HEK293T (cell line): ENCODE data around the gene CDC34.

Experiments
- CTCF ChIA-PET: fragments of 350-600 bp; formaldehyde crosslinking; extraction: SDS; loops from one replicate; lab custom pipeline; 2021; ENCODE audit warnings: antibody characterized with exemption, inconsistent platforms; lab: Yijun Ruan, JAX
- POLR2A ChIA-PET: fragments of 350-600 bp; formaldehyde crosslinking; extraction: SDS; loops from one replicate; lab custom pipeline; 2020; ENCODE audit warnings: antibody characterized with exemption, inconsistent platforms; lab: Yijun Ruan, JAX
- DNase-seq: peaks from one replicate; pipeline ENCODE4 v3.0.0; 2012; ENCODE audit warnings: mixed read lengths; ENCODE audit errors: extremely low spot score
- ARNT ChIP-seq: fragments of 450-650 bp; IDR thresholded peaks from 2 replicates; pipeline ENCODE4 v1.6.1; 2017; ENCODE audit warnings: mild to moderate bottlenecking
- BHLHE40 ChIP-seq: fragments of 450-650 bp; IDR thresholded peaks from 2 replicates; pipeline ENCODE4 v1.6.1; 2016; ENCODE audit warnings: mild to moderate bottlenecking, moderate library complexity, borderline replicate concordance
- CTBP1 ChIP-seq: fragments of 450-650 bp; IDR thresholded peaks from 2 replicates; pipeline ENCODE4 v1.6.1; 2016; ENCODE audit warnings: borderline replicate concordance
- ELF4 ChIP-seq: fragments of 450-650 bp; IDR thresholded peaks from 2 replicates; pipeline ENCODE4 v1.6.1; 2017; ENCODE audit warnings: antibody characterized with exemption
- FOXA1 ChIP-seq: fragments of 450-650 bp; IDR thresholded peaks from 2 replicates; pipeline ENCODE4 v1.6.1; 2016; ENCODE audit warnings: mild to moderate bottlenecking
- FOXK2 ChIP-seq: fragments of 450-650 bp; IDR thresholded peaks from 2 replicates; pipeline ENCODE4 v1.6.1; 2016; ENCODE audit warnings: mild to moderate bottlenecking
- FOXM1 ChIP-seq: fragments of 450-650 bp; IDR thresholded peaks from 2 replicates; pipeline ENCODE4 v1.6.1; 2017; ENCODE audit warnings: mild to moderate bottlenecking, borderline replicate concordance
- HDGF ChIP-seq: fragments of 450-650 bp; IDR thresholded peaks from 2 replicates; pipeline ENCODE4 v1.6.1; 2017; ENCODE audit warnings: antibody characterized with exemption, borderline replicate concordance
- L3MBTL2 ChIP-seq: fragments of 450-650 bp; conservative IDR thresholded peaks from 2 replicates; pipeline ENCODE4 v1.6.1; 2016; ENCODE audit warnings: mild to moderate bottlenecking
- LEF1 ChIP-seq: fragments of 450-650 bp; IDR thresholded peaks from 2 replicates; pipeline ENCODE4 v1.6.1; 2017; ENCODE audit warnings: mild to moderate bottlenecking, borderline replicate concordance
- NFRKB ChIP-seq: fragments of 450-650 bp; IDR thresholded peaks from 2 replicates; pipeline ENCODE4 v1.6.1; 2016; ENCODE audit warnings: mild to moderate bottlenecking, moderate library complexity
- PKNOX1 ChIP-seq: fragments of 450-650 bp; IDR thresholded peaks from 2 replicates; pipeline ENCODE4 v1.6.1; 2016
- SP1 ChIP-seq: fragments of 450-650 bp; IDR thresholded peaks from 2 replicates; pipeline ENCODE4 v1.6.1; 2017
- SUZ12 ChIP-seq: fragments of 450-650 bp; IDR thresholded peaks from 2 replicates; pipeline ENCODE4 v1.6.1; 2016; ENCODE audit warnings: mild to moderate bottlenecking
- TARDBP ChIP-seq: fragments of 450-650 bp; IDR thresholded peaks from 2 replicates; pipeline ENCODE4 v1.6.1; 2016
- ZNF384 ChIP-seq: fragments of 450-650 bp; IDR thresholded peaks from 2 replicates; pipeline ENCODE4 v1.6.1; 2016

Gene CDC34

DNA sequence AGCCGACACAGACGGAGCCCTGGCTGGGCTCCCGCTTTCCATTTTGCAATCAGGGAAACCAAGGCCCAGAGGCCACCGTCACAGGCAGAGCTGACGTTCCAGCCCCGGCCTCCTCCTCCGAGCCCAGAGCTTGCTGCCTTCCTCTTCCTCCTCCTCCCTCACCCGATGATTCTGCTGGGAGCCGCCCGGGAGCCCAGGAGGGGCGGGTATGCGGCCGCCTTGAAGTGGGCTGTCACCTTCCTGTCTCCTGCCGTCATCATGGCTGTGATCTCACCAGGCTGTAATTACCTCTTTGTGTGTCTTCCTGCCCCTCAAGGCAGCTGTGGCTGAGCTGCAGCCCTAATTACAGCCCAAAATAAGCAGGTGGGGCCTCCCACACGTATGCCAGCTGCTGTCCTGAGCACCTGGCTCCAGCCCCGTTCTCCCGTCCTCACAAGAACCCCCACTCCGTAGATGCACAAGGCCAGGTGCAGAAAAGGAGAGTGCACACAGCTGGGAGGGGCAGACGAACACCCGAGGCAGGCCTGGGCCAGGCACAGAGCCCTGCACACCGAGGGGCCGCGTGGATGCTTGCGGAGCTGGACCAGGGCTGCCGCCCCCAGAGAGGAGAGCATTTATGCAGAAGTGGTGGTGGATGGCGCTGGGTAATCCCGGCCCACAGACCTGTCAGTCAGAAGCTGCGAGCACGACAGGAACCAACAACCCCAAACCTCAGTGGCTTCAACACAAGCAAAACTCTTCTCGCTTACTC lies 20.3 kb upstream of the CDC34 start:
- TF ChIP-seq FOXA1: no peak
- CTCF ChIA-PET: interaction anchor here (0.6 to 2.5 kb wide), 5 partner anchors 10 to 85 kb away, joined by 3 to 26 read pairs (median 4); partner anchors contain the start of gene CDC34
- POLR2A ChIA-PET: interaction anchor here (2.0 to 4.9 kb wide), 4 partner anchors 11 to 22 kb away, joined by 5 to 22 read pairs (median 12); partner anchors contain the start of gene CDC34
- DNase-seq: no peak

DNA sequence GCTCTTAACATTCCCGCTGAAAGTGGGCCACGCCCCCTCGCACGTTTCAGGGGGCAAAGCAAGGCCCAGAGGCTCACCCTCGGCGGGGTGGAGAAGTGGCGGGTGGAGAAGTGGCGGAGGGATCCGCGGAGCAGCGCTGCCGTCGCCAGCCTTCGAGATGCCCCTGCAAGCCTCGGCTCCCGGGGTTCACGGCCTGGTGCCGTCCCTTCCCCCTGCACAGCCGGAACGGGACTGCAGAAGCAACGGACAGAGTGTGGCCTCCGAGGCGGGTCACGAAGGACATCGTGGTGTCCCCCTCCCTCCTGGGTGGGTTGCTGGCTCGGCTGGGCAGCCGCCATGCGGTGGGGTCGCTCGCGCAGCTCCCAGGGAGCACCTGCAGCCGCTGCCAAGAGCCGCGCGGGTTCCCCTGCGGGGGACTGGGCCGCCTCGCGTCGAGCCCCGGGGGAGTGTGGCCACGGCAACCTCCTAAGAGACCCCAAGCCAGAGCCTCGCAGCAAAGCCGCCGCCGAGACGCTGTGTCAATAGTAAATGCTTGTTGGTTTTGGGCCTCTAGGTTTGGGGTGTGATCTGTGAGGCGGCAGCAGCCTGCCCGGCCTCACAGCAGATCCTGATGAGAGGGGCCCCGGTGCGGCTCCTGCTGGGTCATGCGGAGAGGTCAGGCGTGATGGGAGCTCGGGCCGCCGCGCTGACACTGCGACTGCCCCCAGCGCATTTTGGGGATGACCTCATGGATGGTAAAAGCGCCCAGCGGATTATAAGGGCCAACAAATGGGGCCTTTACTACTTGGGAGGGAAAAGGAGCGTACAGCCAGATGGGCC lies 18.8 kb upstream of the CDC34 start:
- DNase-seq: no peak
- peak; percentile 61 for TF ChIP-seq L3MBTL2
- TF ChIP-seq LEF1: no peak
- ChIA-PET POLR2A (interaction anchor here (4.9 kb wide), 1 partner anchor 19 kb away, joined by 22 read pairs; the partner anchor contains the start of gene CDC34), CTCF (interaction anchor here (0.6 kb wide), 1 partner anchor 9 kb away, joined by 3 read pairs; no protein-coding TSS in a partner anchor)

GRCh38 chr19:513368-514165 lies 18.0 kb upstream of the CDC34 start:
- TF ChIP-seq FOXM1 (no peak), BHLHE40 (no peak), ZNF384 (no peak), PKNOX1 (no peak)
- no peak for DNase-seq
- ChIA-PET CTCF (no interaction called here), POLR2A (interaction anchor here (4.9 kb wide), 1 partner anchor 18 kb away, joined by 22 read pairs; the partner anchor contains the start of gene CDC34)

GRCh38 chr19:514166-514663 lies 17.3 kb upstream of the CDC34 start:
- TF ChIP-seq LEF1: no peak
- no peak for TF ChIP-seq NFRKB
- TF ChIP-seq PKNOX1: no peak
- no peak for TF ChIP-seq FOXK2
- no peak for TF ChIP-seq BHLHE40
- no peak for TF ChIP-seq FOXA1
- no peak for TF ChIP-seq TARDBP
- no peak for TF ChIP-seq SP1
- TF ChIP-seq ARNT: no peak
- TF ChIP-seq ELF4: no peak
- no peak for TF ChIP-seq CTBP1
- TF ChIP-seq FOXM1: no peak
- no peak for TF ChIP-seq HDGF
- no peak for TF ChIP-seq L3MBTL2
- TF ChIP-seq SUZ12: no peak
- ChIA-PET POLR2A (no interaction called here), CTCF (no interaction called here)
- DNase-seq: no peak

DNA sequence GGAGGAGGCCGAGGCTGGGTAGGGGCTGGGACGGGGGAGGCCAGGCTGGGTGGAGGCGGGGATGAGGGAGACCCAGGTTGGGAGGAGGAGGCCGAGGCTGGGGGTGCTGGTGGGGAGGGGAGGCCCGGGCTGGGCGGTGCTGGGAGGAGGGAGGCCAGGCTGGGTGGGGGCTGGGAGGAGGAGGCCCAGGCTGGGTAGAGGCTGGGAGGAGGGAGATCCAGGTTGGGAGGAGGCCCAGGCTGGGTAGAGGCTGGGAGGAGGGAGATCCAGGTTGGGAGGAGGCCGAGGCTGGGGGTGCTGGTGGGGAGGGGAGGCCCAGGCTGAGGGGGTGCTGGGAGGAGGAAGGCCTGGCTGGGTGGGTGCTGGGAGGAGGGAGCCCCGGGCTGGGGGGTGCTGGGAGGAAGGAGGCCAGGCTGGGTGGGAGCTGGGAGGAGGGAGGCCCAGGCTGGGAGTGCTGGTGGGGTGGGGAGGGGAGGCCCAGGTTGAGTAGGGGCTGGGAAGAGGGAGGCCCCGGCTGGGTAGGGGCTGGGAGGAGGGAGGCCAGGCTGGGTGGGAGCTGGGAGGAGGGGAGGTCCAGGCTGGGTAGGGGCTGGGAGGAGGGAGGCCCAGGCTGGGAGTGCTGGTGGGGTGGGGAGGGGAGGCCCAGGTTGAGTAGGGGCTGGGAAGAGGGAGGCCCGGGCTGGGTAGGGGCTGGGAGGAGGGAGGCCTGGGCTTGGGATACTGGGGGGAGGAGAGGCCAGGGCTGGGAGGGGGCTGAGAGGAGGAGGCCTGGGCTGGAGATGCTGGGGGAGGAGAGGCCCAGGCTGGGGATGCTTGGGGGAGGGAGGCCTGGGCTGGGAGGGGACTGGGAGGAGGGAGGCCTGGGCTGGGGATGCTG lies 13.6 kb upstream of the CDC34 start:
- TF ChIP-seq HDGF: no peak
- no peak for TF ChIP-seq NFRKB
- no peak for TF ChIP-seq L3MBTL2
- TF ChIP-seq SUZ12: no peak
- TF ChIP-seq FOXK2: no peak
- no peak for TF ChIP-seq PKNOX1
- TF ChIP-seq SP1: no peak
- no peak for DNase-seq
- ChIA-PET POLR2A (interaction anchor here (1.0 to 1.9 kb wide), 2 partner anchors 13 to 54 kb away, joined by 3 to 7 read pairs; partner anchors contain the start of genes BSG and CDC34), CTCF (interaction anchor here (0.6 kb wide), 1 partner anchor 12 kb away, joined by 4 read pairs; no protein-coding TSS in a partner anchor)
